ELR (cell line): Measurements from ENCODE around the gene SUMO2.
"Not testable (repeated sequence)": the region's sequence is repeated elsewhere in the genome, so short reads cannot be mapped to it uniquely, and the experiment has no call there.

Experiments used
- DNase-seq: peaks from one replicate; pipeline ENCODE4 v3.0.0-alpha.2; 2015; ENCODE audit warnings: low read depth

Gene SUMO2

GRCh38 chr17:75181608-75182318 is 996 bp downstream of the SUMO2 start:
- DNase-seq: peak; percentile 39

- no peak for DNase-seq
Measured at GRCh38 chr17:75181110-75181509, 1.6 kb downstream of the SUMO2 start.

GRCh38 chr17:75178453-75178852 is 4.3 kb downstream of the SUMO2 start:
- DNase-seq: no peak

- no peak for DNase-seq
Measured at GRCh38 chr17:75176625-75177024, 6.1 kb downstream of the SUMO2 start.

GRCh38 chr17:75174996-75175395 is 7.8 kb downstream of the SUMO2 start:
- DNase-seq: no peak

GRCh38 chr17:75173526-75173925 is 9.2 kb downstream of the SUMO2 start:
- no peak for DNase-seq

- no peak for DNase-seq
Measured at GRCh38 chr17:75168998-75169397, 13.8 kb downstream of the SUMO2 start.

- not testable (repeated sequence) for DNase-seq
Measured at GRCh38 chr17:75164606-75165005, 18.2 kb downstream of the SUMO2 start.

- no peak for DNase-seq
Measured at GRCh38 chr17:75163074-75163473, 19.7 kb downstream of the SUMO2 start.

- DNase-seq: no peak
Measured at GRCh38 chr17:75160211-75160610, 22.5 kb downstream of the SUMO2 start.

- DNase-seq: peak; percentile 81
Measured at GRCh38 chr17:75159196-75160031, 23.3 kb downstream of the SUMO2 start.

- peak; percentile 60 for DNase-seq
Measured at GRCh38 chr17:75158480-75158879, 24.3 kb downstream of the SUMO2 start.

- peak; percentile 34 for DNase-seq
Measured at GRCh38 chr17:75155191-75155601, 27.6 kb downstream of the SUMO2 start.

GRCh38 chr17:75154195-75155106 is 28.3 kb downstream of the SUMO2 start, which contains the start of gene JPT1:
Gene JPT1 (minus strand): TSS chr17:75154512. CDS start chr17:75154397, 115 bp downstream.
- DNase-seq: peak; percentile 100

GRCh38 chr17:75153780-75154194 is 29.0 kb downstream of the SUMO2 start:
- DNase-seq: peak; percentile 54

- peak; percentile 76 for DNase-seq
Measured at GRCh38 chr17:75152922-75153779, 29.6 kb downstream of the SUMO2 start.

GRCh38 chr17:75152523-75152921 is 30.2 kb downstream of the SUMO2 start:
- DNase-seq: no peak

GRCh38 chr17:75151930-75152329 is 30.8 kb downstream of the SUMO2 start:
- no peak for DNase-seq

GRCh38 chr17:75147878-75148546 is 34.7 kb downstream of the SUMO2 start:
- DNase-seq: no peak

- no peak for DNase-seq
Measured at GRCh38 chr17:75146592-75146991, 36.2 kb downstream of the SUMO2 start.
